H1 (cell line): ENCODE data around the gene WNT9B. TPM values are rescaled to one million over a fixed set of nuclear protein-coding genes. Genes with fewer than 3 reads are reported as not detected.

ENCODE experiments used
- BACH1 ChIP-seq: IDR thresholded peaks from 2 replicates; pipeline ENCODE4 v1.6.1; 2012; ENCODE audit warnings: low read length, improper control_type of control experiment
- CBX8 ChIP-seq: fragments of 300-800, 300-1000 bp; sonication (generic); IDR thresholded peaks from 2 replicates; pipeline ENCODE4 v1.7.1; 2016; ENCODE audit warnings: low read depth, low read length, borderline replicate concordance
- HDAC2 ChIP-seq, 2 experiments: fragments of 300-600 bp in 1 of 2; sonication (generic) in 1 of 2; IDR thresholded peaks; 2 replicates each; pipeline ENCODE4 v1.6.1; 2011 to 2012; ENCODE audit warnings: low read depth in 2 of 2, low read length in 2 of 2, mild to moderate bottlenecking in 2 of 2, moderate library complexity in 2 of 2, borderline replicate concordance in 1 of 2, inconsistent platforms in 1 of 2
- RAD21 ChIP-seq, 2 experiments: IDR thresholded peaks in 1 of 2; conservative IDR thresholded peaks in 1 of 2; 2 replicates each; pipeline ENCODE4 v1.6.1; 2011; ENCODE audit warnings: low read depth in 2 of 2, low read length in 2 of 2, improper control_type of control experiment in 1 of 2, inconsistent platforms in 1 of 2, mild to moderate bottlenecking in 1 of 2, moderate library complexity in 1 of 2
- SAP30 ChIP-seq: fragments of 300-600 bp; sonication (generic); IDR thresholded peaks from 2 replicates; pipeline ENCODE4 v1.7.1; 2012; ENCODE audit warnings: low read length, moderate library complexity, mild to moderate bottlenecking, inconsistent platforms; ENCODE audit not compliant: insufficient read depth, insufficient replicate concordance
- polyA plus RNA-seq, 7 experiments: library from polyadenylated mRNA; depleted of rRNA in 3 of 7; stranded (reverse) in 5 of 7; unstranded in 2 of 7; fragments of >200 nt in 5 of 7; fragments of 200-250 nt in 2 of 7; gene quantifications; 1 replicate in 5 of 7; 2 replicates in 1 of 7; 4 replicates in 1 of 7; pipeline versions ENCODE4 v1.2.1 to v1.2.3, GENCODE V29; 2011 to 2013; ENCODE audit warnings: missing spikeins in 2 of 7, mixed read lengths in 2 of 7
- total RNA-seq: library from RNA; stranded (reverse); fragmentation: NEBNext Ultra II Directional; extraction: Animal tissue kit (Norgen Biotek cat#: 25700); gene quantifications from 2 replicates; pipeline ENCODE4 v1.2.1, GENCODE V29; 2021

Gene WNT9B
- total and polyA plus RNA-seq, 2 of the 8 experiments (the other 6 are each of a cell fraction or from before 2014, with no cell fraction given): 0.21 TPM; not detected in 1

GRCh38 chr17:46837521-46837920 lies 13.9 kb upstream of the WNT9B start (continued):
- no peak for TF ChIP-seq HDAC2 (IDR thresholded peaks at IDR 0.05; ENCODE audit: borderline replicate concordance in 1 of 2, low read depth in 2 of 2, low read length in 2 of 2)
- TF ChIP-seq CBX8: no peak
- TF ChIP-seq BACH1: no peak
- TF ChIP-seq SAP30: no peak
- TF ChIP-seq RAD21 (IDR thresholded peaks at IDR 0.05 in 1 of 2, conservative IDR thresholded peaks at IDR 0.05 in 1 of 2; ENCODE audit: low read depth in 2 of 2, low read length in 2 of 2): no peak
